HG03045 (cell line): ENCODE measurements around the gene HPCAL1.
"Not testable (repeated sequence)": the region's sequence is repeated elsewhere in the genome, so short reads cannot be mapped to it uniquely, and the experiment has no call there.

Source experiments
- ATAC-seq: cut with Tn5 transposase; IDR thresholded peaks from one replicate; pipeline ENCODE4 v1.9.1; 2021; ENCODE audit warnings: mild to moderate bottlenecking, moderate library complexity; ENCODE audit not compliant: unreplicated experiment

Gene HPCAL1

GRCh38 chr2:10284108-10284870 lies 18.4 kb upstream of the HPCAL1 start:
- no peak for ATAC-seq

- no peak for ATAC-seq
Measured at GRCh38 chr2:10285191-10285555, 17.5 kb upstream of the HPCAL1 start.

- ATAC-seq = no peak
Measured at GRCh38 chr2:10285556-10286198, 17.0 kb upstream of the HPCAL1 start.

GRCh38 chr2:10286216-10287037 lies 16.3 kb upstream of the HPCAL1 start:
- no peak for ATAC-seq

GRCh38 chr2:10287761-10288160 lies 14.9 kb upstream of the HPCAL1 start:
- ATAC-seq = no peak

GRCh38 chr2:10288606-10289005 lies 14.1 kb upstream of the HPCAL1 start:
- ATAC-seq = no peak

- ATAC-seq = no peak
Measured at GRCh38 chr2:10289352-10289751, 13.4 kb upstream of the HPCAL1 start.

GRCh38 chr2:10289891-10290290 lies 12.8 kb upstream of the HPCAL1 start:
- ATAC-seq = no peak

- not testable (repeated sequence) for ATAC-seq
Measured at GRCh38 chr2:10291376-10291775, 11.3 kb upstream of the HPCAL1 start.

GRCh38 chr2:10292033-10292432 lies 10.7 kb upstream of the HPCAL1 start:
- no peak for ATAC-seq

- ATAC-seq = no peak
Measured at GRCh38 chr2:10293603-10294002, 9.1 kb upstream of the HPCAL1 start.

- ATAC-seq = no peak
Measured at GRCh38 chr2:10294077-10294476, 8.6 kb upstream of the HPCAL1 start.

- ATAC-seq = not testable (repeated sequence)
Measured at GRCh38 chr2:10295649-10296048, 7.1 kb upstream of the HPCAL1 start.

- ATAC-seq = no peak
Measured at GRCh38 chr2:10296142-10296541, 6.6 kb upstream of the HPCAL1 start.

GRCh38 chr2:10297191-10297830 lies 5.4 kb upstream of the HPCAL1 start:
- no peak for ATAC-seq

- no peak for ATAC-seq
Measured at GRCh38 chr2:10297959-10298531, 4.7 kb upstream of the HPCAL1 start.

GRCh38 chr2:10298777-10299176 lies 3.9 kb upstream of the HPCAL1 start:
- not testable (repeated sequence) for ATAC-seq

- ATAC-seq = no peak
Measured at GRCh38 chr2:10300328-10300920, 2.3 kb upstream of the HPCAL1 start.

GRCh38 chr2:10300997-10301940 lies 1.4 kb upstream of the HPCAL1 start:
- ATAC-seq = no peak
